H9 (cell line): ENCODE data around the gene CADM1. TPM values are rescaled to one million over a fixed set of nuclear protein-coding genes. Genes with fewer than 3 reads are reported as not detected.

ENCODE experiments used
- DNase-seq: peaks from one replicate; pipeline ENCODE4 v3.0.0-alpha.2; 2017
- H2AFZ ChIP-seq: one replicate; pipeline ENCODE4 v1.6.1; 2013; ENCODE audit warnings: mild to moderate bottlenecking, low read length, control low read depth, moderate library complexity
- H2AK5ac ChIP-seq: 2 replicates; pipeline ENCODE4 v1.6.1; 2013; ENCODE audit warnings: low read length, control low read depth, mixed read lengths; ENCODE audit not compliant: insufficient read length
- H2BK120ac ChIP-seq: one replicate; pipeline ENCODE4 v1.6.1; 2013; ENCODE audit warnings: low read depth, mild to moderate bottlenecking, low read length, control low read depth, inconsistent platforms; ENCODE audit not compliant: poor library complexity, severe bottlenecking
- H2BK12ac ChIP-seq: 2 replicates; pipeline ENCODE4 v1.6.1; 2013; ENCODE audit warnings: low read length, control low read depth, mixed read lengths, low read depth; ENCODE audit not compliant: insufficient read length
- H2BK15ac ChIP-seq: 2 replicates; pipeline ENCODE4 v1.6.1; 2013; ENCODE audit warnings: low read depth, low read length, control low read depth
- H2BK20ac ChIP-seq: one replicate; pipeline ENCODE4 v1.6.1; 2013; ENCODE audit warnings: low read depth, mild to moderate bottlenecking, low read length, control low read depth, inconsistent platforms; ENCODE audit not compliant: poor library complexity, severe bottlenecking
- H2BK5ac ChIP-seq: 2 replicates; pipeline ENCODE4 v1.6.1; 2013; ENCODE audit warnings: low read length, control low read depth, mixed read lengths; ENCODE audit not compliant: insufficient read length
- H3K14ac ChIP-seq: 2 replicates; pipeline ENCODE4 v1.6.1; 2013; ENCODE audit warnings: low read length, control low read depth; ENCODE audit not compliant: insufficient read depth
- H3K18ac ChIP-seq: 2 replicates; pipeline ENCODE4 v1.6.1; 2013; ENCODE audit warnings: low read depth, mild to moderate bottlenecking, mixed read lengths, low read length, control low read depth; ENCODE audit not compliant: insufficient read length
- H3K23ac ChIP-seq: 2 replicates; pipeline ENCODE4 v1.6.1; 2013; ENCODE audit warnings: low read length, control low read depth, mixed read lengths, low read depth; ENCODE audit not compliant: insufficient read length
- H3K23me2 ChIP-seq: 2 replicates; pipeline ENCODE4 v1.6.1; 2013; ENCODE audit warnings: low read depth, mild to moderate bottlenecking, mixed read lengths, low read length, control low read depth; ENCODE audit not compliant: insufficient read length, poor library complexity, severe bottlenecking
- H3K27ac ChIP-seq: 2 replicates; pipeline ENCODE4 v1.5.1; 2013; ENCODE audit warnings: low read length, control low read depth, mixed read lengths, low read depth; ENCODE audit not compliant: insufficient read length
- H3K27me3 ChIP-seq: 2 replicates; pipeline ENCODE4 v1.6.1; 2013; ENCODE audit warnings: low read length, control low read depth, inconsistent platforms; ENCODE audit not compliant: insufficient read depth
- H3K4ac ChIP-seq: 2 replicates; pipeline ENCODE4 v1.6.1; 2013; ENCODE audit warnings: low read depth, mild to moderate bottlenecking, control low read depth, inconsistent platforms, low read length, moderate library complexity
- H3K4me1 ChIP-seq: 2 replicates; pipeline ENCODE4 v1.6.1; 2013; ENCODE audit warnings: low read length, control low read depth, inconsistent platforms; ENCODE audit not compliant: insufficient read depth
- H3K4me2 ChIP-seq: 2 replicates; pipeline ENCODE4 v1.6.1; 2013; ENCODE audit warnings: low read length, control low read depth, mixed read lengths; ENCODE audit not compliant: insufficient read length, insufficient read depth
- H3K56ac ChIP-seq: 2 replicates; pipeline ENCODE4 v1.6.1; 2013; ENCODE audit warnings: low read depth, mild to moderate bottlenecking, mixed read lengths, low read length, control low read depth; ENCODE audit not compliant: insufficient read length
- H3K79me1 ChIP-seq: 2 replicates; pipeline ENCODE4 v1.6.1; 2013; ENCODE audit warnings: low read depth, mild to moderate bottlenecking, moderate library complexity, low read length, control low read depth, inconsistent platforms; ENCODE audit not compliant: insufficient read depth, poor library complexity, severe bottlenecking
- H3K79me2 ChIP-seq: 2 replicates; pipeline ENCODE4 v1.6.1; 2013; ENCODE audit warnings: low read length, control low read depth, inconsistent platforms; ENCODE audit not compliant: insufficient read depth
- H3K9ac ChIP-seq: 2 replicates; pipeline ENCODE4 v1.6.1; 2013; ENCODE audit warnings: low read length, control low read depth, mixed read lengths; ENCODE audit not compliant: insufficient read length; ENCODE audit errors: extremely low read depth
- H3K9me3 ChIP-seq: one replicate; pipeline ENCODE4 v1.6.1; 2013; ENCODE audit warnings: low read depth, low read length, inconsistent platforms; ENCODE audit not compliant: control insufficient read depth
- H3T11ph ChIP-seq: one replicate; pipeline ENCODE4 v1.6.1; 2013; ENCODE audit warnings: mild to moderate bottlenecking, low read length, control low read depth, inconsistent platforms
- H4K20me1 ChIP-seq: one replicate; pipeline ENCODE4 v1.6.1; 2013; ENCODE audit not compliant: control insufficient read depth, insufficient read length, insufficient read depth
- H4K5ac ChIP-seq: 2 replicates; pipeline ENCODE4 v1.6.1; 2013; ENCODE audit warnings: low read depth, mild to moderate bottlenecking, mixed read lengths, low read length, control low read depth; ENCODE audit not compliant: insufficient read length
- H4K8ac ChIP-seq: replicated peaks from 2 replicates; pipeline ENCODE4 v1.6.1; 2013; ENCODE audit warnings: low read length, control low read depth, mixed read lengths, low read depth; ENCODE audit not compliant: insufficient read length
- H4K91ac ChIP-seq: 2 replicates; pipeline ENCODE4 v1.6.1; 2013; ENCODE audit warnings: low read depth, mild to moderate bottlenecking, moderate library complexity, mixed read lengths, low read length, control low read depth; ENCODE audit not compliant: insufficient read length
- H3K27ac Mint-ChIP-seq, 3 experiments: 2 replicates in 2 of 3; 3 replicates in 1 of 3; pipeline ENCODE4 v1.8.0; 2020 to 2021; ENCODE audit warnings: mixed read lengths in 3 of 3, mild to moderate bottlenecking in 1 of 3, moderate library complexity in 1 of 3
- H3K27me3 Mint-ChIP-seq: 2 replicates; pipeline ENCODE4 v1.8.0; 2021; ENCODE audit warnings: low read depth, mild to moderate bottlenecking, moderate library complexity, mixed read lengths
- H3K36me3 Mint-ChIP-seq, 3 experiments: 2 replicates in 2 of 3; 3 replicates in 1 of 3; pipeline ENCODE4 v1.8.0; 2020 to 2021; ENCODE audit warnings: low read depth in 3 of 3, mixed read lengths in 3 of 3; ENCODE audit not compliant: insufficient read depth in 1 of 3
- H3K4me1 Mint-ChIP-seq, 2 experiments: 2 replicates each; pipeline ENCODE4 v1.8.0; 2020; ENCODE audit warnings: mixed read lengths in 2 of 2
- H3K4me3 Mint-ChIP-seq, 2 experiments: 2 replicates in 1 of 2; 3 replicates in 1 of 2; pipeline ENCODE4 v1.8.0; 2020 to 2021; ENCODE audit warnings: mild to moderate bottlenecking in 2 of 2, mixed read lengths in 2 of 2, moderate library complexity in 1 of 2
- H3K9me3 Mint-ChIP-seq, 2 experiments: 2 replicates in 1 of 2; 3 replicates in 1 of 2; pipeline ENCODE4 v1.8.0; 2020; ENCODE audit warnings: mild to moderate bottlenecking in 2 of 2, mixed read lengths in 2 of 2, moderate library complexity in 1 of 2
- WGBS: extraction: QIAGEN DNeasy Blood & Tissue Kit; methylation state at CpG from one replicate; pipeline ENCODE4 v1.1.7; 2013; ENCODE audit warnings: missing lambda C conversion rate, low lambda C conversion rate, mixed read lengths; ENCODE audit not compliant: insufficient read length; ENCODE audit errors: extremely low coverage; 5-methylcytosine and 5-hydroxymethylcytosine counted together
- total RNA-seq: library from RNA; stranded (reverse); gene quantifications from 2 replicates; pipeline ENCODE4 v1.2.1, GENCODE V29; 2021
- TF ChIP-seq, protein P1 (sequence below): fragments of 200-600 bp; sonication (generic); conservative IDR thresholded peaks from 3 replicates; pipeline ENCODE4 v1.8.0; 2021; ENCODE audit warnings: antibody characterized with exemption, mild to moderate bottlenecking

CADM1 gene
- total RNA-seq, 1 experiment from 2014 or later, result 11.9 TPM

- no peak overlapping the region for H2AK5ac ChIP-seq
- H3K56ac ChIP-seq, result no peak overlapping the region
- H3T11ph ChIP-seq, result no peak overlapping the region
- H4K91ac ChIP-seq, result no peak overlapping the region
- H2BK120ac ChIP-seq, result no peak overlapping the region
- H3K36me3 Mint-ChIP-seq, result no peaks in the 10 kb centered on the region
- TF ChIP-seq, protein P1, sequence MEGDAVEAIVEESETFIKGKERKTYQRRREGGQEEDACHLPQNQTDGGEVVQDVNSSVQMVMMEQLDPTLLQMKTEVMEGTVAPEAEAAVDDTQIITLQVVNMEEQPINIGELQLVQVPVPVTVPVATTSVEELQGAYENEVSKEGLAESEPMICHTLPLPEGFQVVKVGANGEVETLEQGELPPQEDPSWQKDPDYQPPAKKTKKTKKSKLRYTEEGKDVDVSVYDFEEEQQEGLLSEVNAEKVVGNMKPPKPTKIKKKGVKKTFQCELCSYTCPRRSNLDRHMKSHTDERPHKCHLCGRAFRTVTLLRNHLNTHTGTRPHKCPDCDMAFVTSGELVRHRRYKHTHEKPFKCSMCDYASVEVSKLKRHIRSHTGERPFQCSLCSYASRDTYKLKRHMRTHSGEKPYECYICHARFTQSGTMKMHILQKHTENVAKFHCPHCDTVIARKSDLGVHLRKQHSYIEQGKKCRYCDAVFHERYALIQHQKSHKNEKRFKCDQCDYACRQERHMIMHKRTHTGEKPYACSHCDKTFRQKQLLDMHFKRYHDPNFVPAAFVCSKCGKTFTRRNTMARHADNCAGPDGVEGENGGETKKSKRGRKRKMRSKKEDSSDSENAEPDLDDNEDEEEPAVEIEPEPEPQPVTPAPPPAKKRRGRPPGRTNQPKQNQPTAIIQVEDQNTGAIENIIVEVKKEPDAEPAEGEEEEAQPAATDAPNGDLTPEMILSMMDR, result no peak
- no peak overlapping the region for H3K27ac Mint-ChIP-seq
- no peak overlapping the region for H2BK12ac ChIP-seq
- H4K20me1 ChIP-seq, result no peaks in the 10 kb centered on the region
- H3K4me2 ChIP-seq, result no peak overlapping the region
- no peak overlapping the region for H3K9ac ChIP-seq
- no peak overlapping the region for H2BK15ac ChIP-seq
- H3K4me3 Mint-ChIP-seq, result no peak overlapping the region
- H3K9me3 ChIP-seq, result no peaks in the 10 kb centered on the region
- no peak overlapping the region for H3K18ac ChIP-seq
- peaks cover 25% of the 10 kb centered on the region for H3K27me3 Mint-ChIP-seq
- no peak overlapping the region for H2AFZ ChIP-seq
- no CpG with 5 or more reads among the region's 3 CpGs for WGBS
- no peaks in the 10 kb centered on the region for H3K79me2 ChIP-seq
- H3K4ac ChIP-seq, result no peak overlapping the region
- H3K79me1 ChIP-seq, result no peaks in the 10 kb centered on the region
- no peak for DNase-seq
- no peaks in the 10 kb centered on the region for H3K4me1 ChIP-seq
- no peak overlapping the region for H3K23ac ChIP-seq
- H3K9me3 Mint-ChIP-seq, result no peaks in the 10 kb centered on the region
- no peak overlapping the region for H3K27ac ChIP-seq
- H3K27me3 ChIP-seq, result peaks cover 14% of the 10 kb centered on the region; the same call in 1 of the 2 replicates
- H3K14ac ChIP-seq, result no peak overlapping the region
- no peaks in the 10 kb centered on the region for H3K23me2 ChIP-seq
- no peak overlapping the region for H4K5ac ChIP-seq
- no peak overlapping the region for H2BK20ac ChIP-seq
- H4K8ac ChIP-seq, result no peak overlapping the region
- no peak overlapping the region for H2BK5ac ChIP-seq
- H3K4me1 Mint-ChIP-seq, result peaks cover 17 to 29% of the 10 kb centered on the region in 2 experiments
Observed at GRCh38 chr11:115496892-115497291, 7.3 kb downstream of the CADM1 start.
